Measurements from ENCODE around the gene PHF23. TPM values are rescaled to one million over a fixed set of nuclear protein-coding genes. Genes with fewer than 3 reads are reported as not detected.

PHF23 gene
- total and polyA plus RNA-seq, 9 of the 15 experiments (the other 6 are each of a cell fraction or from before 2014, with no cell fraction given): 7.4 to 87.5 (median 33.7) TPM

GRCh38 chr17:7242717-7243452, 3.6 kb upstream of the PHF23 start (continued):
- TF ChIP-seq, protein P1, sequence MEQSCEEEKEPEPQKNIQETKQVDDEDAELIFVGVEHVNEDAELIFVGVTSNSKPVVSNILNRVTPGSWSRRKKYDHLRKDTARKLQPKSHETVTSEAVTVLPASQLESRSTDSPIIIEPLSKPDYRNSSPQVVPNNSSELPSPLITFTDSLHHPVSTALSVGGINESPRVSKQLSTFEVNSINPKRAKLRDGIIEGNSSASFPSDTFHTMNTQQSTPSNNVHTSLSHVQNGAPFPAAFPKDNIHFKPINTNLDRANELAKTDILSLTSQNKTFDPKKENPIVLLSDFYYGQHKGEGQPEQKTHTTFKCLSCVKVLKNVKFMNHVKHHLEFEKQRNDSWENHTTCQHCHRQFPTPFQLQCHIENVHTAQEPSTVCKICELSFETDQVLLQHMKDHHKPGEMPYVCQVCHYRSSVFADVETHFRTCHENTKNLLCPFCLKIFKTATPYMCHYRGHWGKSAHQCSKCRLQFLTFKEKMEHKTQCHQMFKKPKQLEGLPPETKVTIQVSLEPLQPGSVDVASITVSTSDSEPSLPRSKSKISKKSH (CRISPR knock-in tag; IDR thresholded peaks at IDR 0.05): 0 out of 2 replicates have a peak, but pooled peaks have one; percentile 40
- TF ChIP-seq ZNF124 (CRISPR knock-in tag; IDR thresholded peaks at IDR 0.05) (no peak), ZBED1 (IDR thresholded peaks at IDR 0.05) (0 out of 2 replicates have a peak, but pooled peaks have one; percentile 22), NR2C2 (CRISPR knock-in tag; IDR thresholded peaks at IDR 0.05) (no peak), NR2C2 (tag; IDR thresholded peaks at IDR 0.05) (peak; percentile 67; the same call in 1 of the 2 replicates), CBFA2T2 (conservative IDR thresholded peaks at IDR 0.05) (peak; percentile 90), SMAD4 (CRISPR knock-in tag; conservative IDR thresholded peaks at IDR 0.05) (peak; percentile 83), ZNF121 (CRISPR knock-in tag; conservative IDR thresholded peaks at IDR 0.05) (no peak), ZNF609 (CRISPR knock-in tag; IDR thresholded peaks at IDR 0.05; ENCODE audit: borderline replicate concordance) (no peak), CCAR2 (IDR thresholded peaks at IDR 0.05; ENCODE audit: low read depth, low read length) (no peak), LEF1 (IDR thresholded peaks at IDR 0.05) (peak; percentile 79), ZBTB7A (IDR thresholded peaks at IDR 0.05; ENCODE audit: borderline replicate concordance, control insufficient read depth, low read depth, low read length) (peak; percentile 48; the same call in 1 of the 2 replicates), ZNF780A (CRISPR knock-in tag; IDR thresholded peaks at IDR 0.05) (no peak), TAL1 (IDR thresholded peaks at IDR 0.05) (0 out of 2 replicates have a peak, but pooled peaks have one; percentile 16), KAT8 (IDR thresholded peaks at IDR 0.05; ENCODE audit: low read depth) (no peak), HNRNPK (IDR thresholded peaks at IDR 0.05; ENCODE audit: low read depth, low read length, poor library complexity, severe bottlenecking) (no peak), PTBP1 (IDR thresholded peaks at IDR 0.05; ENCODE audit: low read depth, low read length) (no peak), CBX1 (IDR thresholded peaks at IDR 0.05; ENCODE audit: low read depth) (peak; percentile 59; the same call in 1 of the 2 replicates), ZSCAN32 (CRISPR knock-in tag; IDR thresholded peaks at IDR 0.05) (no peak), BRD9 (IDR thresholded peaks at IDR 0.05; ENCODE audit: low read depth, partially characterized antibody) (peak; percentile 70)
- TF ChIP-seq, protein P2, sequence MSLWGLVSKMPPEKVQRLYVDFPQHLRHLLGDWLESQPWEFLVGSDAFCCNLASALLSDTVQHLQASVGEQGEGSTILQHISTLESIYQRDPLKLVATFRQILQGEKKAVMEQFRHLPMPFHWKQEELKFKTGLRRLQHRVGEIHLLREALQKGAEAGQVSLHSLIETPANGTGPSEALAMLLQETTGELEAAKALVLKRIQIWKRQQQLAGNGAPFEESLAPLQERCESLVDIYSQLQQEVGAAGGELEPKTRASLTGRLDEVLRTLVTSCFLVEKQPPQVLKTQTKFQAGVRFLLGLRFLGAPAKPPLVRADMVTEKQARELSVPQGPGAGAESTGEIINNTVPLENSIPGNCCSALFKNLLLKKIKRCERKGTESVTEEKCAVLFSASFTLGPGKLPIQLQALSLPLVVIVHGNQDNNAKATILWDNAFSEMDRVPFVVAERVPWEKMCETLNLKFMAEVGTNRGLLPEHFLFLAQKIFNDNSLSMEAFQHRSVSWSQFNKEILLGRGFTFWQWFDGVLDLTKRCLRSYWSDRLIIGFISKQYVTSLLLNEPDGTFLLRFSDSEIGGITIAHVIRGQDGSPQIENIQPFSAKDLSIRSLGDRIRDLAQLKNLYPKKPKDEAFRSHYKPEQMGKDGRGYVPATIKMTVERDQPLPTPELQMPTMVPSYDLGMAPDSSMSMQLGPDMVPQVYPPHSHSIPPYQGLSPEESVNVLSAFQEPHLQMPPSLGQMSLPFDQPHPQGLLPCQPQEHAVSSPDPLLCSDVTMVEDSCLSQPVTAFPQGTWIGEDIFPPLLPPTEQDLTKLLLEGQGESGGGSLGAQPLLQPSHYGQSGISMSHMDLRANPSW (CRISPR knock-in tag; IDR thresholded peaks at IDR 0.05): no peak

Measured in K562 (cell line).